DMS53 (cell line): ENCODE results near the gene PRSS36.
A peak's percentile ranks its signal among the peaks of the same experiment; 100 is the strongest.
"Not testable (repeated sequence)": the region's sequence is repeated elsewhere in the genome, so short reads cannot be mapped to it uniquely, and the experiment has no call there.

Experiments used
- DNase-seq: peaks from one replicate; lab custom pipeline; 2025; lab: John Stamatoyannopoulos, UW

The PRSS36 gene

GRCh38 chr16:31120129-31120528, 29.7 kb downstream of the PRSS36 start:
- no peak for DNase-seq

GRCh38 chr16:31118223-31119155, 31.4 kb downstream of the PRSS36 start:
- DNase-seq = no peak

GRCh38 chr16:31117384-31118222, 32.3 kb downstream of the PRSS36 start, which contains the start of gene KAT8:
TSS of gene KAT8 (plus strand) at chr16:31117664. CDS start at chr16:31117682, 18 bp downstream.
- DNase-seq = peak; percentile 98

DNA sequence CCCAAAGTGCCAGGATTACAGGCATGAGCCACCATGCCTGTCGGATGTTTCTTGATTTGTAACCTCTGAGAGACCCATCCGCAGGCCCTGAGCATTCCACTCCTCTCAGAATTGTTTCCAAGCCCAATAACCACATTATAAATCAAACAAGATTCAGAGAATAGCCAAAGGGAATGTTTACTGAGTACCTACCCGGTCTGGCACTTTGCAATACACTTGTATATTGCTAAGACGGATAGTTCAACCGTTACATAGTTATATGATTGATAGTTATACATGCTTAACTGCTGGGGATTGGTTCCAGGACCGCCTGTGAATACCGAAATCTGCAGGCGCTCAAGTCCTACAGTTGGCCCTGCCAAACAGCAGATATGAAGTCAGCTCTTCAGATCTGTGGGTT, 35.4 kb downstream of the PRSS36 start:
- DNase-seq = no peak

DNA sequence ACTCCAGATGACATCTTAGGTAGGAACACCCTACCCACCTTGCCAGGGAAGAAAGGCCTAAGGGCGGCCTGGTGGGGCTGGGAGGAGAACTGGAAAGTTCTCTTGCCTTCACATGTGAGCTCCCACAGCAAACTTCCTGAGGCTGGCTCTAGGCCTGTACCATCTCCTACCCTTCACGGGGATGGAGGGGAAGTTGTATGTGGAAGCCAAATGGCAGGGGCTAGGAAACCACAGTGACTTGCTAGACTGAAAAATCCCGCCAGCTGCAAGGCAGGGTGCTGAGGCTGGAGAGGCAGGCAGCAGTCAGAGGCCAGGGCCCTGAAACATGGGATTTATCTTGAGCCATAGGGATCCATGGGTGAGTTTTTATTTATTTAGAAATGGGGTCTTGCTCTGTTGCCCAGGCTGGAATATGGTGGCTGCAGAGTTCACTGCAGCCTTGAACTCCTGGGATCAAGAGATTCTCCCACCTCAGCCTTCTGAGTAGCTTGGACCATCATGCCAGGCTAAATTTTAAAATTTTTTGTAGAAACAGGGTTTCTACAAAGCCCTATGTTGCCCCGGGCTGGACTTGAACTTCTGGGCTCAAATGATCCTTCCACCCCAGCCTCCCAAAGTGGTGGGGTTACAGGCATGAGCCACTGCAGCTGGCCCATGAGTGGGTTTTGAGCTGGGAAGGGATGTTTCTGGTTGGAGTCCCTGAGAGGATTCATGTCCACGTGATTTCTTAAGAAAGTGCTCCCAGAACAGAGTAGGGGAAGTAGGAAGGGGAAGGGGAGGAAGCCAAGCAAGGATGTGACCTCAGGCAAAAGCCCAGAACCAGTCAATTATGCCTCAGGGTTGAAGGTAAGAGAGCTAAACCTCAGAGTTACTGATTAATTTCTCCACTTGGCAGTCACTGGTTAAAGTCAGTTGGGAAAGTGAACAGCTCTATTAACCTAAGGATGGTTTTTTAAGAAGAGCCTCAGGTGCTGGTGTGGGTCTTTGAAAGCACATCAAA, 36.4 kb downstream of the PRSS36 start:
- peak; percentile 54 for DNase-seq

GRCh38 chr16:31112711-31113110, 37.2 kb downstream of the PRSS36 start:
- DNase-seq = no peak

GRCh38 chr16:31111881-31112466, 37.9 kb downstream of the PRSS36 start:
- no peak for DNase-seq

- no peak for DNase-seq
These were observed 39.5 kb downstream of the PRSS36 start for GRCh38 chr16:31110106-31111034.

- DNase-seq = no peak
These were observed 40.2 kb downstream of the PRSS36 start for GRCh38 chr16:31109622-31110021.

GRCh38 chr16:31108794-31109558, 40.9 kb downstream of the PRSS36 start:
- DNase-seq = peak; percentile 15

DNA sequence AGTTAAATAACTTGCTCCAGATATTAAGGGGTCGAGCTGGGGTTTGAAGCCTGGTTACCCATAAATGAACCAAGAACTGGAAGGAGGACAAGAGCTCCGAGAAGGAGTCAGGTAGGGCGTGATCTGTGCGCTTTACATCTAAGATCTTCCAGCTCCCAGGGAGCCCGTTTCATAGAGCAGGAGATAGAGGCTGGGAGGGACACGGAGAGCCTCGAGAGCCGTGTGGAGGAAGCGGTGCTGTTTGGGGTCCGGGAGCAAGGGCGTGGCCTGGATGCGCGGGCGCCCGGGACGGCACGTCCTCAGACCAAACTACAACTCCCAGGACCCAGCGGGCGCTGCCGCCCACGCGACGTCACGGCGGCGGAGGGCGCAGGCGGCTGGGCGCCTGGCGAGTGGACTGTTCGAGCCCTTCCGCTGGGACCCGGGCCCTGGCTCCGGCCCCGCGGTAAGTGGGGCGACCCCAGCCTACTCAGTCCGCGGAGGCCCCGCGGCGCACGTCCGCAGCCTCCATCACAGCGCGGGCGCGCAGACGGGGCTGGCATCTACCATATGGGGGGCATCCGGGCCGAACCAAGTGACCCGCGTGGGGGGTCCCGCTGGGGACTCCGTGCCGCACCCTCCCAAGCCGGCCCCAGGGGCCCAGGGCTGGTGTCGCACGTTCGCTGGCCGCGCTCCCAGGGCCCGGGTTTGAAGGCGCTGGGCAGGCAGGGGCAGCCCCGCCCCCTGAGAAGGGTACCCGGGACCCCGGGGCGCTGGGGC, 41.7 kb downstream of the PRSS36 start, which contains the start of gene BCKDK:
TSS of gene BCKDK (plus strand) at position 352 of the 759 bp plus-strand sequence. CDS start 838 bp downstream, outside the sequence.
- DNase-seq = peak; percentile 73

- no peak for DNase-seq
These were observed 42.4 kb downstream of the PRSS36 start for GRCh38 chr16:31107465-31107867.

GRCh38 chr16:31106509-31107464, 43.1 kb downstream of the PRSS36 start:
- DNase-seq = no peak

DNA sequence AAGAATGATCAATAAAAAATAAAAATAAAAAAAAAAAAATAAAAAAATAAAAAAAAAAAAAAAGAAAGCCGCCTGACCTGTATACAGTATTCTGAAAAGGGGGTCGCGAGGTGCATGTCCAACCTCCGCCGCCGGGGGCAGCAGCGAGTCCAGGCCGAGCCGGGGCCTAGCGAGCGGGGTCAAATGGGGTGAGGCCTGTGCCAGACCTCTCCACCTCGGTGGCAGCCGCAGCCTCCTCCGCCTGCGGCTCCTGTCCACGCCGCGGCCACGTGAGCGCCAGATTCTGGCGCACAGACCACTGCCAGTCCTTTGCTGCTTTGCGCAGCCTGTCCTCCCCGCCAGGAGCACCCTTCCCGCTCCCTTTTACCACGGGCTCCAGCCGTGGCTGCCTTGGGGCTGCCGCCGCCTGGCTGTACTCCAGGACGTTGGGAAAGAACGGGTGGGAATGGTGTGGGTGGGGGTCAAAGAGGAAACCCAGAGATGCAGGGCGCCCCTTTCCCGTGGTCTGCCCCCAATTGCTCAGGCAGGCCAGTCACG, 44.1 kb downstream of the PRSS36 start:
- DNase-seq = peak; percentile 87

GRCh38 chr16:31100876-31101641, 48.8 kb downstream of the PRSS36 start:
- DNase-seq = not testable (repeated sequence)
